OCI-LY3 (cell line): ENCODE data around the gene DUSP7.

Source experiments
- CTCF ChIP-seq: fragments of 200-600, 300-600 bp; sonication (generic); IDR thresholded peaks from 2 replicates; pipeline ENCODE4 v1.5.1; 2014; ENCODE audit warnings: antibody characterized with exemption, low read length, low read depth
- EZH2phosphoT487 ChIP-seq: fragments of 200-600 bp; shearing (Covaris generic); IDR thresholded peaks from 2 replicates; pipeline ENCODE4 v1.6.1; 2018; ENCODE audit warnings: antibody characterized with exemption, mixed run types, low read depth

- no peak for TF ChIP-seq CTCF
- TF ChIP-seq EZH2phosphoT487 = no peak
These were observed 6.1 kb upstream of the DUSP7 start for GRCh38 chr3:52062505-52062904.
